GM18499 (cell line): ENCODE measurements around the gene P2RX1.

Experiments used
- ATAC-seq: cut with Tn5 transposase; IDR thresholded peaks from one replicate; pipeline ENCODE4 v1.9.1; 2021; ENCODE audit warnings: moderate number of reproducible peaks; ENCODE audit not compliant: insufficient read depth, unreplicated experiment

Gene P2RX1

GRCh38 chr17:3891626-3892094 is 24.6 kb downstream of the P2RX1 start:
- no peak for ATAC-seq

- no peak for ATAC-seq
Observed at GRCh38 chr17:3890878-3891219, 25.4 kb downstream of the P2RX1 start.

GRCh38 chr17:3890082-3890877 is 26.0 kb downstream of the P2RX1 start:
- ATAC-seq = no peak

- ATAC-seq = no peak
Observed at GRCh38 chr17:3889325-3890012, 26.8 kb downstream of the P2RX1 start.

GRCh38 chr17:3888343-3889171 is 27.7 kb downstream of the P2RX1 start:
- ATAC-seq = no peak

- no peak for ATAC-seq
Observed at GRCh38 chr17:3887804-3888203, 28.5 kb downstream of the P2RX1 start.

- no peak for ATAC-seq
Observed at GRCh38 chr17:3887394-3887793, 28.9 kb downstream of the P2RX1 start.

GRCh38 chr17:3886776-3887175 is 29.5 kb downstream of the P2RX1 start:
- no peak for ATAC-seq

GRCh38 chr17:3885970-3886369 is 30.3 kb downstream of the P2RX1 start:
- ATAC-seq = no peak

- ATAC-seq = no peak
Observed at GRCh38 chr17:3885271-3885670, 31.0 kb downstream of the P2RX1 start.

GRCh38 chr17:3884188-3884587 is 32.1 kb downstream of the P2RX1 start:
- no peak for ATAC-seq

- no peak for ATAC-seq
Observed at GRCh38 chr17:3882276-3882675, 34.0 kb downstream of the P2RX1 start.

- no peak for ATAC-seq
Observed at GRCh38 chr17:3880983-3881382, 35.3 kb downstream of the P2RX1 start.

- ATAC-seq = no peak
Observed at GRCh38 chr17:3879591-3880417, 36.5 kb downstream of the P2RX1 start.

GRCh38 chr17:3879186-3879585 is 37.1 kb downstream of the P2RX1 start:
- no peak for ATAC-seq

GRCh38 chr17:3877220-3877619 is 39.0 kb downstream of the P2RX1 start:
- no peak for ATAC-seq

GRCh38 chr17:3875317-3875716 is 40.9 kb downstream of the P2RX1 start:
- ATAC-seq = no peak

- ATAC-seq = no peak
Observed at GRCh38 chr17:3873862-3874261, 42.4 kb downstream of the P2RX1 start.

GRCh38 chr17:3870871-3871306 is 45.4 kb downstream of the P2RX1 start:
- no peak for ATAC-seq

GRCh38 chr17:3867606-3868005 is 48.7 kb downstream of the P2RX1 start:
- no peak for ATAC-seq
